Stimulated activated CD4-positive, alpha-beta T cell treated with anti-CD3 and anti-CD28 coated beads, Interleukin-12 subunit alpha, Interleukin-12 subunit beta, amount 100 ng/mL, for 4 hours (primary cell): Measurements from ENCODE around the gene FUT9.
"Not testable (repeated sequence)": the region's sequence is repeated elsewhere in the genome, so short reads cannot be mapped to it uniquely, and the experiment has no call there.

ENCODE experiments used
- DNase-seq: peaks from one replicate; pipeline ENCODE4 v3.0.0-alpha.2; 2020

Gene FUT9

GRCh38 chr6:96194675-96195074 lies 178.9 kb downstream of the FUT9 start:
- no peak for DNase-seq

- no peak for DNase-seq
Observed at GRCh38 chr6:96195272-96195671, 179.5 kb downstream of the FUT9 start.

- DNase-seq: no peak
Observed at GRCh38 chr6:96196633-96197032, 180.9 kb downstream of the FUT9 start.

GRCh38 chr6:96197241-96197640 lies 181.5 kb downstream of the FUT9 start:
- DNase-seq: no peak

- no peak for DNase-seq
Observed at GRCh38 chr6:96202571-96202970, 186.8 kb downstream of the FUT9 start.

- DNase-seq: no peak
Observed at GRCh38 chr6:96211341-96211740, 195.6 kb downstream of the FUT9 start.

- no peak for DNase-seq
Observed at GRCh38 chr6:96212066-96212465, 196.3 kb downstream of the FUT9 start.

GRCh38 chr6:96213784-96214183 lies 198.0 kb downstream of the FUT9 start:
- DNase-seq: no peak

GRCh38 chr6:96223695-96224094 lies 207.9 kb downstream of the FUT9 start:
- DNase-seq: no peak

GRCh38 chr6:96227135-96227534 lies 211.4 kb downstream of the FUT9 start:
- DNase-seq: no peak

- no peak for DNase-seq
Observed at GRCh38 chr6:96234444-96234843, 218.7 kb downstream of the FUT9 start.

- no peak for DNase-seq
Observed at GRCh38 chr6:96235927-96236326, 220.2 kb downstream of the FUT9 start.

GRCh38 chr6:96236471-96236870 lies 220.7 kb downstream of the FUT9 start:
- DNase-seq: no peak

GRCh38 chr6:96237638-96238347 lies 222.0 kb downstream of the FUT9 start:
- no peak for DNase-seq

GRCh38 chr6:96246563-96246962 lies 230.8 kb downstream of the FUT9 start:
- DNase-seq: no peak

- no peak for DNase-seq
Observed at GRCh38 chr6:96249755-96250154, 234.0 kb downstream of the FUT9 start.

GRCh38 chr6:96257751-96258150 lies 242.0 kb downstream of the FUT9 start:
- DNase-seq: no peak

- not testable (repeated sequence) for DNase-seq
Observed at GRCh38 chr6:96260787-96261430, 245.1 kb downstream of the FUT9 start.
